GM08714 (cell line): ENCODE results near the gene PSME3IP1.
"Not testable (repeated sequence)": the region's sequence is repeated elsewhere in the genome, so short reads cannot be mapped to it uniquely, and the experiment has no call there.

Experiments
- H3K4me3 ChIP-seq: fragments of 200-500 bp; sonication (Bioruptor generic); 2 replicates; pipeline ENCODE4 v1.5.1; 2014; ENCODE audit warnings: mild to moderate bottlenecking, low read length, inconsistent platforms
- ZNF274 ChIP-seq: IDR thresholded peaks from 2 replicates; pipeline ENCODE4 v1.6.1; 2012; ENCODE audit warnings: mild to moderate bottlenecking, low read depth, low read length

PSME3IP1 gene

GRCh38 chr16:57208926-57209325, 23.1 kb upstream of the PSME3IP1 start:
- no peak overlapping the region for H3K4me3 ChIP-seq
- TF ChIP-seq ZNF274: no peak

DNA sequence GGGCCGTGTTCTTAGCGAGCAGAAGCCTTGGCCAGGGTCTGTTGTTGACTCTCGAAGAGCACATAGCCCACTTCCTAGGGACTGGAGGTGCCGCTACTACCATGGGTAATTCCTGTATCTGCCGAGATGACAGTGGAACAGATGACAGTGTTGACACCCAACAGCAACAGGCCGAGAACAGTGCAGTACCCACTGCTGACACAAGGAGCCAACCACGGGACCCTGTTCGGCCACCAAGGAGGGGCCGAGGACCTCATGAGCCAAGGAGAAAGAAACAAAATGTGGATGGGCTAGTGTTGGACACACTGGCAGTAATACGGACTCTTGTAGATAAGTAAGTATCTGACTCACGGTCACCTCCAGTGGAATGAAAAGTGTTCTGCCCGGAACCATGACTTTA, 18.8 kb upstream of the PSME3IP1 start:
- H3K4me3 ChIP-seq: no peak overlapping the region
- TF ChIP-seq ZNF274: no peak

DNA sequence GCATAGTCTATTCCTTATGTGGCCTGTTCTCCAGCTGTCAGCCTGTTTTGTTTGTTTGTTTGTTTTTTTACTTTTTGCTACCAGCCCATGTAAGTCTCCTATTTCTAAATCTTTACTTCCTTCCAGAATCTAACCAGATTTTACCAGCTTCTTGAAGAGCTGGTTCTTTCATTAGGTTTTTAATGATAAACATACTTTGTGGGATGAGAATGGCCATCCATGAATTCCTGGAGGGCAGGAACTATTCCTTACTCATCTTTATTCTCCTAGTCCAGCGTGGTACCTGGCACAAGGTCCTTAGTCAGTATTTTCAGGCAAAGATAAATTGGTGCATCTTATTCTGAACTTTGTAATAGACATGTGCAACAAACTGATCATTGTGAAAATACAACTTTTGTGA, 17.6 kb upstream of the PSME3IP1 start:
- TF ChIP-seq ZNF274: no peak
- no peak overlapping the region for H3K4me3 ChIP-seq

- no peak for TF ChIP-seq ZNF274
- H3K4me3 ChIP-seq: no peak overlapping the region
Measured at GRCh38 chr16:57202095-57202886, 16.5 kb upstream of the PSME3IP1 start.

DNA sequence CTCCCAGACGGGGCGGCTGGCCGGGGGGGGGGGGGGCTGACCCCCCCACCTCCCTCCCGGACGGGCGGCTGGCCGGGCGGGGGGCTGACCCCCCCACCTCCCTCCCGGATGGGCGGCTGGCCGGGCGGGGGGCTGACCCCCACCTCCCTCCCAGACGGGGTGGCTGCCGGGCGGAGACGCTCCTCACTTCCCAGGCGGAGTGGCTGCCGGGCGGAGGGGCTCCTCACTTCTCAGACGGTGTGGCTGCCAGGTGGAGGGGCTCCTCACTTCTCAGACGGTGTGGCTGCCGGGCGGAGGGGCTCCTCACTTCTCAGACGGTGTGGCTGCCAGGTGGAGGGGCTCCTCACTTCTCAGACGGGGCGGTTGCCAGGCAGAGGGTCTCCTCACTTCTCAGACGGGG, 15.1 kb upstream of the PSME3IP1 start:
- not testable (repeated sequence) for H3K4me3 ChIP-seq

GRCh38 chr16:57200321-57200720, 14.5 kb upstream of the PSME3IP1 start:
- H3K4me3 ChIP-seq: not testable (repeated sequence)

- H3K4me3 ChIP-seq: no peak overlapping the region
- TF ChIP-seq ZNF274: no peak
Measured at GRCh38 chr16:57196753-57197152, 10.9 kb upstream of the PSME3IP1 start.

DNA sequence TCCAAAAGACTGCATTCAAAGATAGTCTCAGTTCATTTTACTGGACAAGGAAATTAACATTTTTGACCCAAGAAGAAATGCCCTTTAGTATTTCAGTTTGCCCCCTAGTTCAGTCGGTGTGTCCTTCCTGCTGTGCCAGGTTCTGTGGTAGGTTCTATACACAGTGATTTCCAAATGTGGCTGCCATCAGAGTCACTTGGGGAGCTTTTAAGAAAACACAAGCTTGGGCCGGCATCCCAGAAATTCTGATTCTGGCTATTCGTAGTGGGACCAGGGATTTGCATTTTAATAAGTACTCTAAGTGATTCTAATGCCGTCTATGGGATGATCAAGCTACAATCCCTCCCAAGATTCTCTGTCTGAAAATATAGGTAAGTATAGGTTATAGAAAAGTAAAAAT, 10.4 kb upstream of the PSME3IP1 start:
- H3K4me3 ChIP-seq: no peak overlapping the region
- no peak for TF ChIP-seq ZNF274

GRCh38 chr16:57194512-57194911, 8.7 kb upstream of the PSME3IP1 start:
- no peak for TF ChIP-seq ZNF274
- no peak overlapping the region for H3K4me3 ChIP-seq

DNA sequence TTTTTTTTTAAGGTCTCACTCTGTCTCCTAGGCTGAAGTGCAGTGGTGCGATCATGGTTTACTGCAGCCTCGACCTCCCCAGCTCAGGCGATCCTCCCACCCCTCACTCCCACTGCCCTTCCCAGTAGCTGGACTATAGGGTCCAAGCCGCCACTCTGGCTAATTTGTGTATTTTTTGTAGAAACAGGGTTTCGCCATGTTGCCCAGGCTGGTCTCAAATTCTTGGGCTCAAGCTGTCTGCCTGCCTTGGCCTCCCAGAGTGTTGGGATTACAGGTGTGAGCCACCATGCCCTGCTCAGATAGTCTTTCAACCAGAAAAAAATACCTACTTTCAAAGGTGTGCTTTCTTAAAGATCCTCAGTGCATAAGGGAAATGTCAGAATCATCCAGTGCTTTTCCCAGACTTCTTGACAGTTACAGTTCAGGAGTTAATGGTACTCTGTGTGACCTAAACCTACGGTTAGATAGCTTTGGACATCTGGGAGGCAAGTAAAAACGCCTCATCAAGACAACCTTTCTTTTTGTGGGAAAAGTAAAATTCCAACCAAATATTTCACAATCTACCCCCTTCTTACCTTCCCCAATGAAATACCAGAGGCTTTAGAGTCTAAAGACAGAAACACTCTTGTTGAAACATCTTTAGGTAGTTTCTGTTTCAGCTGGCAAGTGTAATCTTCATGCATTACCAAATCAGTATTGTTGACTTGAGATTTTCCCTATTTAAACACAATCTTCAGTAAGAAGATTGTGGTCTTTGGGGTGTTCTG, 7.1 kb upstream of the PSME3IP1 start:
- no peak for TF ChIP-seq ZNF274
- H3K4me3 ChIP-seq: no peak overlapping the region

DNA sequence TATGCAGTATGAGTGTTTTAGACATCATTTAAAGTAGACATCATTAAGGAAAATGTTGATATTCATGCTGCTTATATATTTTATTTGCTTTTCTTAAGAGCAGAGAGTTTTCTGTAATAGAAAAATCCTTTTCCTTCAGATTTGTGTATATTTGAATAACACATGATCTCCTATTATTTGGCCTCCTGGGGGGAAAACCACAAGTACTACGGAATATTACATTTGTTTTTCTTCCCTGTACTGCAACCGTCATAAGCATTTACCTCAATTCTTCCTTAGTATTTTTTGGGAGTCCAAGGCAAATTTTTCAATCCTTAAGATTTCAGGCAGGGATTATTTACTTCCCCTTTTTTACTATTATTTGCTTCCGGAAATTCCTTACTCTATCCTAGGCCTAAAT, 6.3 kb upstream of the PSME3IP1 start:
- no peak overlapping the region for H3K4me3 ChIP-seq
- TF ChIP-seq ZNF274: no peak

DNA sequence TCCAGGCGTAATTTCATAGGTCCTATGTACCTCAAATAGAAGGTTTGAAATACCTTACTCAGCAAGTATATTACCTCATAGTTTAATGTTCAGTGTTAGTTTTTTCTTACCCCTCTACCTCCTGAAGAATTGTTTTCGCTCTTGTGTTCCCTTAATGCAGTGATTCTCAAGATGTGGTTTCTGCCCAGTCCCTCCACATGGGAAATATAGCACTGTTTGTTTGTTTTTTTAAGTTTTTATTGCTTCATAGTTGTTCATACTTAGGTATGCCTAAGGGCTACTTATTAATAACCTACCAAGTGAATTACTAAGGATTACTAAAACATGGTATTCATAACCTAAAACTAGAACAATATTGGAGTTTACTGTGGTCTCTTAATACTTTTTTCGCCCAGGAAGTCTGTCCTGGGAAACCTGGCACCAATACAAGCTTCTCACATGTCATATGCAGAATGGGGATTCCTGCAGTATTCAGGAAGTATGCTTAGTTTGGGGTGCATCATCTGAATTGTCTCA, 5.3 kb upstream of the PSME3IP1 start:
- no peak overlapping the region for H3K4me3 ChIP-seq
- no peak for TF ChIP-seq ZNF274

DNA sequence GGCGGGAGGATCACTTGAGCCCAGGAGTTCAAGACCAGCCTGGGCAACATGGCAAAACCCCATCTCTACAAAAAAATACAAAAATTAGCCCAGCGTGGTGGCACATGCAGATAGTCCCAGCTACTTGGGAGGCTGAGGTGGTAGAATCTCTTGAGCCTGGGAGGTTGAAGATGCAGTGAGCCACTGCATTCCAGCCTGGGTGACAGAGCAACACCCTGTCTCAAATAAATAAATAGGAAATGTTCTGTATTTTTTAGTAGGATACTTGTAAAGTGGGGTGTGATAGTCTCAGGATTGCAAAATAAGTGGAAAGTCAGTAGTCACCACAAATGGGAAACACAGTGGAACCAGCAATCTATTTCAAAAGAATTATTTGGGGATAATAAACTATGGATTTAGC, 4.3 kb upstream of the PSME3IP1 start:
- TF ChIP-seq ZNF274: no peak

DNA sequence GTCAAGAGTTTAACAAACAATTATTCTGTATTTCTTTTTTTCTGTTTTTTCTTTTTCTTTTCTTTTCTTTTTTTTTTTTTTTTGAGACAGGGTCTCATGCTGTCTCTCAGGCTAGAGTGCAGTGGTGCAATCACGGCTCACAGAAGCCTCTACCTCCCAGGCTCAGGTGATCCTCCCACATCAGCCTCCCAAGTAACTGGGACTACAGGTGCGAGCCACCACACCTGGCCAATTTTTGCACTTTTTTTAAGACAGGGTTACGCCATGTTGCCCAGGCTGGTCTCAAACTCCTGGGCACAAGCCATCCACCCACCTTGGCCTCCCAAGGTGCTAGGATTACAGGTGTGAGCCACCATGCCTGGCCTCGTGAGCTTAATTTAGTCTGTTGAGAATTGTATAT, 3.7 kb upstream of the PSME3IP1 start:
- not testable (repeated sequence) for H3K4me3 ChIP-seq

More for the DNA sequence above, 4.3 kb upstream of the PSME3IP1 start:
- H3K4me3 ChIP-seq: no peak overlapping the region

DNA sequence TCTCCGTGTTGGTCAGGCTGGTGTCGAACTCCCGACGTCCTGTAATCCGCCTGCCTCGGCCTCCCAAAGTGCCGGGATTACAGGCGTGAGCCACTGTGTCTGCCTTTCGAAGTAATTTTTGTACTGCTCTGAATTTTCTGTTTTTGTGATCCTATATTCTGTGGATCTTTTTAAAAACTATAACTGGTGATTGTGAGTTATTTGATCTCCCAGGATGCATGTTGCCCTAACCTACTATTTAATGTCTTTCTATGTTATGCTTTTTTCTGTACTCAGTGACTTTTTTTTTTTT, 2.8 kb upstream of the PSME3IP1 start:
- H3K4me3 ChIP-seq: no peak overlapping the region; the same call in 1 of the 2 replicates
- TF ChIP-seq ZNF274: no peak

DNA sequence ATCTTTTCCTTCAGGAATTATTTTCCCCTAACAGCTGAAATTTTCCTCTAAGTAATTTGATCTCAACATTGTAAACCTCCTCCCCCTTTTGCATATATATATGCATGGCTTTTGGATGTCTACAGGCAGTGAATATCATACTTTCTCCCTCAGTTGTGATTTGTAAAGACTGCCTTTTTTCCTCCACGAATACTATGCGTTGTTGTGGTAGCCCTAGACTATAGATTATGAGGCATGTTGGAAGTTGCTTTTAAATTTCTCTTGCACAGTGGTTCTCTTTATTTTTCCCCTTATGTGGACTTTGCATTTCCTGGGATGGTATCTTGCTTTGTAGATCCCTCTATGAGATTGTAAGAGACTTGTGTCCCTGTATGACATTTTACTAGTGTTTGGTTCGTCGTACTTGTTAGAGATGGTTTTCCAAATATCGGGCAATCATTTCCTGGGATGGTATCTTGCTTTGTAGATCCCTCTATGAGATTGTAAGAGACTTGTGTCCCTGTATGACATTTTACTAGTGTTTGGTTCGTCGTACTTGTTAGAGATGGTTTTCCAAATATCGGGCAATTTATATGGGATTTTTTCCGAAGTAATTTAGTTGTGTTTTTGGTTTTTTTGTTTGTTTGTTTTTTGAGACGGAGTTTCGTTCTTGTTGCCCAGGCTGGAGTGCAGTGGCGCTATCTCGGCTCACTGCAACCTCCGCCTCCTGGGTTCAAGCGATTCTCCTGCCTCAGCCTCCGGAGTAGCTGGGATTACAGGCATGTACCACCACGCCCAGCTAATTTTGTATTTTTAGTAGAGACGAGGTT, 2.3 kb upstream of the PSME3IP1 start:
- peak overlapping the region; percentile 91 for H3K4me3 ChIP-seq
